GM18861 (cell line): ENCODE results near the gene NHLRC1.

Source experiments
- ATAC-seq: cut with Tn5 transposase; IDR thresholded peaks from one replicate; pipeline ENCODE4 v1.9.1; 2021; ENCODE audit not compliant: unreplicated experiment

Gene NHLRC1

GRCh38 chr6:18087396-18088165, 34.9 kb downstream of the NHLRC1 start:
- ATAC-seq = no peak

DNA sequence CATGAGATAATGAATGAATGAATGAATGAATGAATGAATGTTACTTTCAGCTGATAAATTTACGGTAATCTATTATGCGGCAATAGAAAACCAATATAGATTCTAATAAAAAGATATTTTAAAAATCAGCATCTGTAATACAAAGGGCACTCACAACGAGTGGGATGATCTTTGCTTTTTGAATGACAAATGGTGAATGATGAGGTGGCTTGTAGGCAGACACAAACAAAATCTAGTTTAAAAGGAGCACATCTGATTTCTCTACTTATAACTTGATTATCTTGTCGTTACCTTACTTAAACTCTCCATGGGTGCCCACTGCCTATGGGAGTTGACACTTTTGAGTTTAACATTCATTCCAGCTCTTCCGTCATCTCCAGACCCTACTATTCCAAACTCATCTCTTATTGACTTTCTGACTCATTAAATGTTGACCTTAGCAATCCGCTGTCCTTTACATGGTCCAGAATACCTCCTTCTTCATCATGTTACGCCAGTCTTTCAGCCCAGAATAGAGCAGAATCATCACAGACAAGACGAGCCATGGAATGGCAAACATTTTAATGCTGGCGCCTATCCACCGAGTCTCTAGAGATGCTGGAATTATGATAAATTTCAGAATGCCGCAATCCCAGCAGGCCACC, 41.3 kb downstream of the NHLRC1 start:
- no peak for ATAC-seq

GRCh38 chr6:18080544-18080943, 41.9 kb downstream of the NHLRC1 start:
- no peak for ATAC-seq

DNA sequence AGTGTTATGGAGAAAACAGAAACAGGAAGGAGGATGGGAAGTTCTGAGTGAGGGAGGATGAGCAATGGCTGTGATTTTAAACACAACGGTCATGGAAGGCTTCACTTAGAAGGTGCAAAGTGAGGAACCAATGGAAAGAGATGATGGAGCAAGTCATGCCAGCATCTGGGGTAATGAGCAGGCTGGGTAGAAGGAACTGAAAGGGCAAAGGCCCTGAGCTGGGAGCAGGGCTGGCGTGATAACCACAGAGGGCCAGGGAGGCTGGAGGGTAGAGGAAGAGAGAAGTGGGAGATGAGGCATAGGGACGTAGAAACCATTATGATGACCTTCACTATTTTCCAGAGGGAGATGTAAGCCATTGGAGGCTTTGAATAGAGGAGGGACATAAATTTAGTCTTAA, 43.6 kb downstream of the NHLRC1 start:
- no peak for ATAC-seq

GRCh38 chr6:18076231-18076630, 46.2 kb downstream of the NHLRC1 start:
- no peak for ATAC-seq

GRCh38 chr6:18072841-18073240, 49.6 kb downstream of the NHLRC1 start:
- ATAC-seq = no peak

- no peak for ATAC-seq
These were observed 52.0 kb downstream of the NHLRC1 start for GRCh38 chr6:18070486-18070885.
